ENCODE data around the gene MRFAP1L1.

Gene MRFAP1L1

DNA sequence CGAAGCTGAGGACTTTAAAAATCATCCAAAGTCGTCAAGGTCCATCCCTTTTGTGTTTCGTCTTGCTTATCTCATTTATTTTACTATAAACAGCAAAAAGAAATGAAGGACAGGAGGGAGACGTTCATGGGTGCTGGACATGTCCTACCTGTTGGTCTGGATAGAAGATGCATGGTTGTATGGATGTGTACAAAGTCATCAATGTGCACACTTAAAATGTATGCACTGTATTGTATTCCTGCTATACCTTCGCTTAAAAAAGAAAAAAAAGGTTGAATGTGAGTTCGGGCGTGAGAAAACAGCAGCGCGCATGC lies 6.0 kb upstream of the MRFAP1L1 start:
- DNase-seq: no peak

DNA sequence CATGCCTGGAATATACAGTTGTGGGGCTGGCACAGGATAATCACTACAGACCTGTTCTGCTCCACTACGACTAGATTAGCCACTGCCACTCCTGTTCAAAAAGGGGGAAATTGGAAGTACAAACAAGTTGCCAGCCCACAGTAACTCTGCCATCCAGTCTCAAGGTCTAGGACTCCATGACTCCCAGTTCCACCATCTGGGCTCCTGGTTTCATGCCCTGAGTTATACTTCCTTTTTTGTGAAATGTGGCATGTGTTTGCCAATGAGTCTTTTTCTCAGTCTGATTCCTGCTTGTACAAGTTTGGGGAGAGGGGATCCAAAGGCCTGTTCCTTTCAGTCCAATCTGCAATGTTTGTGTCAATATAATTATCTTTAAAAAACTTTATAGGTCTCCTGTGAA lies 5.3 kb upstream of the MRFAP1L1 start:
- no peak for DNase-seq

DNA sequence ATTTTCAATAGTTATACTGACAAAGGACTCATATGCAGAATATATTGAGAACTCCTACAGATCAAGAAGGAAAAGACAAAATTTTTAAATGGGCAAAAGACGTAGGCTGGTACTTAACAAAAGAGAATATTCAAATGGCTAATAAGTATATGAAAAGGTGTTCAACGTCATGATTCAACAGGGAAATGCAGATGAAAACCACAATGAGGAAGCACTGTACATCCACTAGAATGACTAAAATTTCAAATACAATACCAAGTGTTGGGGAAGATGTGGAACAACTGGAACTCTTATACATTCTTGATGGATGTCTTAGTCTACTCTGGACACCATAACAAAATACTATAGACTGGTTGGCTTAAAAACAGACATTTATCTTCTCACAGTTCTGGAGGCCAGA lies 1.3 kb upstream of the MRFAP1L1 start:
- no peak for DNase-seq

DNA sequence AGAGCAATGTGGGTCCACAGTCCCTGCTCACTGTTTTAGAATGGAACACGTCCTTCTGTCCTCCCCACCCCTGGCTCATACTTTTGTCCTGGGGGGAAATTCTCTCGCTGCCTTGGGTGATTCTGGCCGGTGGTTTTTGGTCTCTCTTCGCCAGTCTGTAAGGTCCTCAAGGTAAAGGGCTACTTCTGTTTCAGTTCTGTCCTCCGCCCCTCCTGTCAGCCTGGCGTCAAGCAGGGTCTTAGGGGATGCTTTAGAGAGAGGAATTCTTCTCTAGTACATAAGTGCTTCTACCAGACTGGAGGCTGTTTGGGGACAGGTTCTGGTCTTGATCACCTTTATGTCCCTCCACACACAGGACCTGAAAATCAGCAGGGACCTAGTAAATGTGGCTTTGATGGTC lies 617 bp upstream of the MRFAP1L1 start:
- DNase-seq: no peak

DNA sequence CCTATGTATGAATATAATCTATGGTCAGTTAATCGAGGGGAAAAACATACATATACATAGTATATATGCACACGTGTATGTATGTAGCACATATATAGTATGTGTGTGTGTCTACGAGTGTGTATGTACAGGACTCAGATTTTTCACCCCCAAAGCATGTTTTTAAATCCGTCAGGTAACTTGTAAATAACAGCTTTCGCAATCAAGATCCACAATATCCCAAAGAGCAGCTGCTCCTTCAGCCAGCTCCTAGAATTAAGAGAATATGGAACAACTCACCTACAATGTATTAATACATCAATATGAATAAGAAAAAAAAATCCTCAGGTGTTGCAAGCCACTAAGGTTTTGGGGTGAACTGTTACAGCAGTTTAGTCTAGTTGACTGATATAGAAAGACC lies 3.5 kb downstream of the MRFAP1L1 start:
- DNase-seq: no peak

DNA sequence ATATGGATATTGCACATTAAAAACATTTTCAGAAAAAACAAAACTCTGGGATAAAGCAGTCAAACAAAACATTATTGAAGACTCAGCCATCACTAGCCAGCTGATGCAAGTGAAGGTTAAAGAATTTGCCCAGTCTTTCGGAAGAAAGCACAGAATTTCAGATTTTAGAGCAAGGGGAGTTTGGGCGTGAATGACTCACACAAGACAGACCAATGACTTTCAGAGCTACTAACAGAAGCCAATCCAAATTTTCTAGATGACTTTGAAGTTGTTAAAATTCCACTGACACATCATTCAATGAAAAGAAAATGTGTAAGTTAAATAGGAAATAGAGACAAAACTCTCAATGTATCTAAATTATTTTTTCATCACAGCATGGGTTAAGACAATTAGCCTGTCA lies 4.0 kb downstream of the MRFAP1L1 start:
- no peak for DNase-seq

DNA sequence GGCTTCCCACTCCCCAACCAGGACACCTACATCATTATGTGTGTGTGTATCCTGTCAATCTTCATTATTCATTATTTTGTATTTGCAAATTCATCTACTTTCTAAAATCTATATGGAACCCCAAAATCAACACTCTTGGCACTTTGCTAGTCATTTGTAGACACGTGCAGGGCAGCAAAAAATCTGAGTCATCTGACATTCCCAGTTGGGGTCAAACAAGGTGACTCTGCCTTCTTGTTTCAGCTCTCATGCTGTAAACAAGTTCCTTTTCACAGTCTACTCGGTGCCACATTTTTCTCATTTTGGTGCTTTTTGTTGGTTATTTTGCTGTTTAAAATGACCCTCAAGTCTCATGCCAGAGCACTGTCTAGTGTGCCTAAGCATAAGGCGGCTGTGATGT lies 5.9 kb downstream of the MRFAP1L1 start:
- DNase-seq: peak; percentile 40

DNA sequence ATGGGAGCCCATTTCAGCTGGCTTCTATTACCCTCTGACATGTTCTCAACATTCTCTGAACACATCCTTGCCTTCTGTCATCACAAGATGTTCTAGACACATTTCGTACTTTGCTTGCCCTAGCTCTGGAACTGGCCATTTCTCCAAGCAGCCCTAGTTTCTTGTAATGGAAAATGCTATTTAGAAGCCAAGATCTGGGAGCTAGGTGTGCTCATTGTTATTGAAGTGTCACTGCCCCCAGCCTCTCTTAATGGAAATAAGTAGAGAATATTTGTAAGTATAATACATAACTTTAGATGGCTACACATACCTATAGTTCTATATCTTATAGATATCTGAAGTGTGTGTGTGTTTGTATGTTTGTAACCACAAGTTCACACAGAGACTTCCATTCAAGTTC lies 6.9 kb downstream of the MRFAP1L1 start:
- no peak for DNase-seq

DNA sequence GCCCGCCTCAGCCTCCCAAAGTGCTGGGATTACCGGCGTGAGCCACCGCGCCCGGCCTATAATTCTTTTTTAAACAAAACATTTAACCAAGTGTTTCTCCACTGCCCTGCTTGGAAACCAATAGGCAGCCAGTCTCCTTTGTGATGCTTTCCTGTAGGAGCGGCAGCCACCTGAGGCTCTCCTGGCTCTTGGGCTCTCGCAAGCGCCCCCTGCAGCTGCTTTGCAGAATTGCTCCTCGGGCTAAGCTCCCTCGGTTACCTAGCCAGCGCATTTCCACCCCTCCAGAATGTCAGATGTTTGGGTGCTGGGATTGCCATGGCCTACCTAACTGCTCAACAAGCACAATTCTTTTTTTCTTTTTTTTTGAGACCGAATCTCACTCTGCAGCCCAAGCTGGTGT lies 8.3 kb downstream of the MRFAP1L1 start:
- no peak for DNase-seq

DNA sequence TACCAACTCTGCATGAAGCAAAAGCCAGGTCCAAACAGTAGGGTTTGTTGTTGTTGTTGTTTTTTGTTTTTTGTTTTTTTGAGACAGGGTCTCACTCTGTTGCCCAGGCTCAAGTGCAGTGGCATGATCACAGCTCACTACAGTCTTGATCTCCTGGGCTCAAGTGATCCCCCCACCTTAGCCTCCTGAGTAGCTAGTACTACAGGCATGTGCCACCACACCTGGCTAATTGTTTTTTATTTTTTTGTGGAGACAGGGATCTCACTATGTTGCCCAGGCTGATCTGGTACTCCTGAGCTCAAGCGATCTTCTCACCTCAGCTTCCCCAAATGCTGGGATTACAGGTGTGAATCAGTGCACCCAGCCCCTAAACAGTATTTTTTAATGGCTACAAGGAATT lies 9.8 kb downstream of the MRFAP1L1 start:
- no peak for DNase-seq

DNA sequence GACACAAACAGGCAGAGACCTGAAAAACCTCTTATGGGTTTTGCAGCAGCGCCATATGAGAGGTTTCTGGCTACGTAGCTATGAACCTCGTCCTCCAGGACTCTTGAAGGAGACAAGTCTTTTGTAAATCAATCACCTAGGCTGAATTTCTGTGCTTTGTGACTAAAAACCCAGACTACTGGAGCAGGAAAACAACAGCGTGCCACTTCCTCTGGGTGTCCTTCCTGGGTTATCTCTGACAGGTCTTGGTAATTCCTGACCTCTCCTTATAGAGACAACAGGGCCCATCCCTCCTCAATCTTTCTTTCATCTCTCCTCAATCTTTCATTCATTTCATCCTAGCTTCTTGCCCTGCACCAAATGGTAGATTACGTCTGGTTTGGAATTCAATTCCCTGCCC lies 10.3 kb downstream of the MRFAP1L1 start:
- DNase-seq: no peak

DNA sequence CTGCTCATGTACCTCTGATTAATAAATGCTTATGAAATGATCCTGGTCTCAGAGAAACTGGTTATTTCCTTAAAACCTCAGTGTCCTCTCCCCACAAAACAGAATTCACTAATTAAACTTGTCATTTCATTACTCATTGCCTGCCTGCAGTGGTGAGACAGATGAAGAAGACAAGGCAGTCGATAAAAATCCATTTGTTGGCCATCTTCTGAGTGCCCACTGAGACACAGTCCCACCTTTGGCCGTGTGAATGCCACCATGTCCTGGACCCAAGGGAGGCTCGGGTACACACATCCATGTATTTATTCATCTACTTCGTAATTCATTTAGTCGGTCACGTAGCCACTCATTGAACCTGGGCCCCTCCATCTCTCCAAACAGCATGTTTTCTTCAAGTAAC lies 12.5 kb downstream of the MRFAP1L1 start:
- no peak for DNase-seq

DNA sequence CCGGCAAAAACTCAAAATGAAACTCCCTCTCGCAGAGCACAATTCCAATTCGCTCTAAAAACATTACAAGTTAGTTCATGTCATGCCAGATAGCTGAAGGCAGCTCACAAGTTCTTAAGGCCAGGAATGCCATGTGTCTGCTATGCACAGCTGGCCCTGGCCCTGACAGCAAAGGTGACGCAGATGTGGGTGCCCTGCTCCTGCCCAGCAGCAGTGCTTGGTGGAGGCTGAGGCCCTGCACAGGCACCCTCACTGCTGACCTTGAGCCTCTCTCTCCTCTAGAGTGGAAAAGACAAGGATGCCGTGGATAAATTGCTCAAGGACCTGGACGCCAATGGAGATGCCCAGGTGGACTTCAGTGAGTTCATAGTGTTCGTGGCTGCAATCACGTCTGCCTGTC lies 13.1 kb downstream of the MRFAP1L1 start:
- no peak for DNase-seq

DNA sequence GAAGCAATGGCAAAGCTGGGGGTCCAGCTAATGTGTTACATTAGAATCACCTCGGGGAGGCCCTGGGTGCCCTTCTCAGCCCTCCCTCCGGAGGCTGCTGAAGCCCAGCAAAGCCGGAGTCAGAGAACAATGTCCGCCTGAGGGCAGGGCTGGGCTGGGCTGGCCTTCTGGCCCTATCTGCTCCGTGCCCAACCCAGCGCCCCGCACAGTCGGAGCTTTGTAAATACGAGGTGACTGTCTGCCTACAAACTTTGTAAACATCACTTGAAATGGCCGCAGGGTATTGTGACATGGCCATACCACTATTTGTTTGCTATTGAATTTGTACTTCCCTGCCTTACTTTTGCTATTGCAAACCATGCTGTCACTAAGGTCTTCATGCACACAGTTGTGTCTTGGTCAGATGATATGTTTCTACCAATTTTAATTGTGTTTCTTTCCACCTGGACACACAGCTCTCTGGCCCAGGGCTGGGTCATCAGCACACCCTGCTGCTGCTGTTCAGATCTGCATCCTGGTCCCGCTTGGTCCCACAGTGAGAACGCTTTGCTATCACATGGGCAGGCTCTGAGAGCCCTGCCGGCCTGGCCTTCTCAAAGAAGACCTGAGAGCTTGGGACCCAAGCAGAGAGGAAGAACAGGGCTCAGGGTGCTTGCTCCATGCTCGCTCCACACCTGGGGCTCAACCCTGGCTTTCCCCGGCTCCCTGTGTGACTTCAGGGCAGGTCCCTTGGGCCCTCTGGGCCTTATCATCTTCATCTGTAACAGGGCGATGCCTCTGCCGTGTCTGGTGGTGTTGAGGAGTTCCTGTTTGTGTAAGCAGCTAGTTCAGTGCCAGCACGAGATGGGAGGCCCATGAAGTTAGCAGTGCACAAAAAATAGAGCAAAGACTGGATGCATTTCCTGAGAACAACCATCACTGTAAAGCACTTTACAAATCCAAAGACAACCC lies 13.7 kb downstream of the MRFAP1L1 start:
- no peak for DNase-seq

DNA sequence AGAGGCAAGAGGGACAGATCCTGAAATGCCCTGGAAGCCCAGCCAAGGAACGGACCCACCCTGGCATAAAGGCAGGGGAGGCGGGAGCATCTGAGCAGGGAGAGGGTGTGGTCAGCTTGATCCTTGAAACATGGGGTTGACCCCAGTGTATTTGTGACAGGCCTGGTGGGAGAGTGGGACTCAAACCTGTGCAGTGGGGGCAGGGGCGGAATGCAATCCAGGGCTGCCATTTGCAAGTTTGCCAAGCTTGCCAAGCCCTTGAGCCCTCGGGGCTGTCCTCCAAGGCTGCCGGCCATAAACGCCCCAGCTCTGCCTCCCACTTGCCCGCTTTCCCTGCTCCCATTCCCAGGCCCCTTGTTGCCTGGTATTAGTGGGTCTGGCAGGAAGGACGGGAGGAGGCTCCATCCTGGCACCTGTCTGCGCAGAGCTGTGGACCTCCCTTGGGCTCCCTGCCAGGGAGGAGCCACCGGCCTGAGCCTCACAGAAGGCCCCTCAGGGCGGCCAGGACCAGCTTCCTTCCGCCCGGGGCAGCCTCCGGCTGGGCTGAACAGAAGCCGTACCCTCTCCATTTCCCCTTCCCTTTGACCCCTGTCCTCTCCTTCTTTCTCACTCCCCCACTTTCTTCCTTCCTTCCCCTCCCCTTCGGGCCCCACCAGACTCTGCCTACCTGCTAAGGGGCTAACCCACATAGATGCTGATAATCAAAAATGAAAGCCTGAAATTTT lies 15.3 kb downstream of the MRFAP1L1 start:
- DNase-seq: no peak

DNA sequence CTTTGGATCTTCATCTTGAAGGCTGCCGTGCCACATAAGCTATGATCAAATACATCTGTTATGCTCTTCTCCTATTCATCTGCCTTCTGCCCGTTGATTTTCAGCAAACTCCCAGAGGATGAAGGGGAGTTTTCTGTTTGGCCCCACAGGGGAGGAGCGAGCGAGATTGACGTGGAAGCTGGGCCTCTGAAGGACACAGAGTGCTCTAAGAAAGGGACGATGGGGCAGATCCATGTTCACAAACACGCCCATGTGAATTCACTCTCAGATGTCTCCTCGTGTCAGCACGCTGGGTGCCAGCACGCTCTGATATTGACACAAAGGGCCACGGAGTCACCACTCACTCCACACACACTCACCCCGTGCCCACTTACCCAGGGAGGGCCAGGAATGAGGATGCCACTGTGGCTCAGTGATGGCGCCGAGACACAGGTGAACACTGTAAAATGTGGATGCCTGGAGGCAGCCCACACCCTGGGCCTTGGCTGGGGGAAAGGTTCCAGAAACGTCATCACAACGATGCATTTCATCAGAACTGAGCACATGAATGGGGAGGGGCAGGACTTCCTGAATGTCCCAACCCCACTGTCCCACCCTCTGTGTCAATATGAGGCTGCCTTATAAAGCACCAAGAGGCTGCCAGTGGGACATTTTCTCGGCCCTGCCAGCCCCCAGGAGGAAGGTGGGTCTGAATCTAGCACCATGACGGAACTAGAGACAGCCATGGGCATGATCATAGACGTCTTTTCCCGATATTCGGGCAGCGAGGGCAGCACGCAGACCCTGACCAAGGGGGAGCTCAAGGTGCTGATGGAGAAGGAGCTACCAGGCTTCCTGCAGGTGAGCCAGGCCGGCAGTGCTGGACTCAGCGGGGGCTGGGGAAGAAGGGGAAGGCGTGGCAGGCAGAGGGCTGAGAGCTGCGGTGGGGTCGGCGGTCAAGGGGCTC lies 16.2 kb downstream of the MRFAP1L1 start, which contains the start of gene S100P:
TSS of gene S100P (plus strand) at position 648 of the 946 bp plus-strand sequence. CDS start at position 703, 55 bp downstream.
- no peak for DNase-seq

DNA sequence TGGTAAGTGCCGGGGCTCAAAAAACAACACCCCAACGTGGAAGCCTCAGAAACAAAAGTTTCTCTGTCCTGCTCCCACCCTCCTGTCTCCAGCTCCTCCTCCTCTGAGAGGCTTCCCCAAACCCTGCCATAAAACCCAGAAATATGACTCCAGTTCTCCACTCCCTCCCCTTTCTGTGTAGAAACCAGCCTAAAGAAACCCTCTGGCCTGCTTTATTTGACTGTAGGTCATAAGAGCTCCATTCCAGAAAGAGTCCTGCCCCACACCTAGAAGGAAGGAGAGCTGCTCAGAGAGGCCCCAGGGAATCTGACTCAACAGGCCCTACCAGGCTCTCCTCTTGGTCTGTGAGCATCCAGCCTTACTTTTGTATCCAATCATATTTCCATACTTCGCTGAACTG lies 16.9 kb downstream of the MRFAP1L1 start:
- no peak for DNase-seq

DNA sequence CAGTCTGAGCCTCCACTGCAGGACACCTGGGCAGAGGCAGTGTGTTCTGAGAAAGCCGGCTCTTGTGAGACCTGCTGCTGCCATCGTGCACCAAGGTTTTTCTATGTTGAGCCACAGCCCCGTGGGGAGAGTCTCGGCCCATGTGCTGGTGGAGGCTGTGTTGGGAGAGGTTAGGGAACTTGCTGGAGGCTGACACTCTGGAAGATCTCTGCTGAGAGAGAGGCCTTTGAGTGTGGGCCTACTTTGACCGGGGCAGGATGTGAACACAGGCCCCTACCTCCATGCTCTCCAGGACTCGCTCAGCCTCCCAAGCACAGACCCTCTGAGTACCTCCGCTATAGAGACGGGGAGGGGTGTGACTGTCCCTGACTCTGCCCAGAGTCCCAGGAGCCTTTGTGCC lies 17.3 kb downstream of the MRFAP1L1 start:
- no peak for DNase-seq

DNA sequence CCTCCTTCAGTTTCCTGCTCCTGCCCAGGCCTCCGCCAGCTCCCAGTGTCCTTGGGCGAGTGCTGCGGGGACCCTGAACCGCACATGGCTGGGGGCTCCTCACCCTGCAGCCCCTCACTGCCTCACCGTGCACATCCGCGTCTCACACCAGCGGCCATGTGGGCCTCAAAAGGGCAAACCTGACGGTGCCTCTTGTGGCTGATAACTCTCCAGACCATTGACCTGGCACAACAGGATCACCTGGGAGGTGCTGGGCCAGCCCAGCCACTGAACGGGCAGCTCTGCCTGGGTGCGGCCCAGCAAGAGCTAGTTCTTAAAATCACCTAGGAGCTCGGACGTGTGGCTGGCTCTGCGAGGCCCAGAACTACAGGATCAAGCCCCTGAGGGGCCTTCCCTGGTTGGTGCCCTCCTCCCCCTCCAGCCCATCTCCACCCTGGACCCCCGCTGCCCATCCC lies 20.1 kb downstream of the MRFAP1L1 start:
- DNase-seq: no peak

DNA sequence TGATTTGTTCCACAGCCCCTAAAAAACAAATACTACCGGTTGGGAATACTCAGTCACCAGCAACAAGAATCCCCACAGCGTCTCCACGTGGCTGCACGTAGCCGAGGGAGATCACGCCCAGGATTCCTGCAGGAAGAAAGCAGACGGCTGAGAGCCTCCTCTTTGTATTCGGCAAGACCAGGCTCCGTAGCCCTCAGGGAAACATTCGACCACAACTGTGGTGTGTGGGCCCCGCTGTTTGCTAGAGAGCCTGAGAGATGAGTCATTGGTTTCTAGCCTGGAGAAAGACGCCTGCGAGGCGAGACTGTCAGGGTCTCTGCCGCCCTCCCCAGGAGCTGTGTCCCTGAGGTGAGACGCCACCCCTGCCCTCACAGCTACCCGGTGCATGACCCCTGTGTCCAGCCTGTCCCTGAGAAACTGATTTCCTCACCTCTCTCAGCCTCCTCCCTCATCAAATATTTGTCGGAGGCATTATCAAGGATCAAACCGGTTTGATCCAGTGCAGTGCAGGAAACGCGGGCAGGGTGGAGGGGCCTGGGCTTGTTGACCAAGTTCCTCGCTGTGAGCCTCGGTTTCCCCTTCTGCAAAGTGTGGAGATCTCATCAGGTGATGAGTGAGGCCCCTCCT lies 20.7 kb downstream of the MRFAP1L1 start:
- DNase-seq: peak; percentile 95

DNA sequence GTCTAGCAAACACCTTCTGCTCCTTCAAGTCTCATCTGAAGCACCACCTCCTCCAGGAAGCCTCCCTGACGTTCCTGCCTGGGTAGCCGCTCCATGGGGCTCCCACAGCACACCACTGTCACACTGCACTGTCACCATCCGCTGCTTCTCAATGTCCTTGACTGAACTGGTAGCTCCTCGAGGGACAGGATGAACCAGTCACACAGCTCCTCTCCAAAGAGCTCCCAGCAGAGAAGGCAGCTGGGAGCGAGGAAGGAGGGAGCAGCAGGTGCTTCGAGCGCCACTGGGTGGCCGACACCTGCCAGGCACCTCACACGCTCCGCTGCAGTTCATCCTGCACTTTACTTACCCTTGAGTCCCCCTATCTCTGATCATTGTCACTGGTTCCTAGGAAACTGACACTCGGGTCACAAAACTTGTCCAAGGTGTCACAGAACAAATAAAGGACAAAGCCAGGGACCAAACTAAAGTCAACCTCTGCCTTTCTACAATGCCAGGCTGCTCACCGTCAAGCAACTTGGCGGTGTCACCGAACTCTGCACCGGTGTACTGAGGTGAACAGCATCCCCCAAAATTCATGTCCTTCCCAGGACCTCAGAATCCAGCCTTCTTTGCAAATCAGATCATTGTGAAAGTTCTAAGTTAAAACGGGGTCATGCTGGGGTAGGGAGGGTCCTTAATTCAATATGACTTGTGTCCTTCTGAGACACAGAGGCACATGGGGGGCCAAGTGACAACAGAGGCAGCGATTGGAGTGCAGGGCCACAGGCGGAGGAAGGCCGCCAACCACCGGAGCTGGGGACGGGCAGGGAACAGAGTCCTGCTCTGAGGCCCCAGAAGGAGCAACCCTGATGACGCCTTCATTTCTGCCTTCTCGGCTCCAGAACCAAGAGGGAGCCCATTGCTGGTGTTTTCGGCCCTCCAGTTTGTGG lies 21.5 kb downstream of the MRFAP1L1 start:
- no peak for DNase-seq

Data from EL (cell line).